Endothelial cell of umbilical vein (primary cell): Measurements from ENCODE around the gene SNPH. TPM values are rescaled to one million over a fixed set of nuclear protein-coding genes. Genes with fewer than 3 reads are reported as not detected.

ENCODE experiments used
- BruUV-seq: library from RNA; stranded (reverse); fragments of 400-500 nt; replicated peaks from 2 replicates; lab custom pipeline; 2021; lab: Mats Ljungman, UMichigan
- CTCF ChIA-PET: fragments of 300-600, 350-600 bp; sonication (Branson Sonifier 250); formaldehyde crosslinking; loops from one replicate; lab custom pipeline; 2021; ENCODE audit warnings: antibody characterized with exemption, inconsistent platforms; lab: Charles Lee
- POLR2A ChIA-PET: fragments of 300-600, 350-600 bp; sonication (Branson Sonifier 250); formaldehyde crosslinking; loops from one replicate; lab custom pipeline; 2021; ENCODE audit warnings: antibody characterized with exemption, inconsistent platforms; lab: Charles Lee
- DNase-seq: peaks from one replicate; pipeline ENCODE4 v3.0.0-alpha.2; 2011; ENCODE audit warnings: low read depth, low spot score
- FAIRE-seq: peaks from 2 replicates; lab custom pipeline; 2011; peaks lifted over from hg19 to GRCh38; lab: Jason Lieb, UNC
- H2AFZ ChIP-seq: 2 replicates; pipeline ENCODE4 v1.6.0; 2012; ENCODE audit warnings: low read depth, low read length, control low read depth, inconsistent platforms
- H3K27ac ChIP-seq: 2 replicates; pipeline ENCODE4 v1.5.1; 2011; ENCODE audit warnings: low read depth, mild to moderate bottlenecking, control low read depth, low read length, moderate library complexity; ENCODE audit not compliant: insufficient read depth
- H3K27me3 ChIP-seq, 2 experiments: 2 replicates each; pipeline versions ENCODE4 v1.6.0 to v1.6.1; 2011; ENCODE audit warnings: low read length in 2 of 2, mixed read lengths in 1 of 2; ENCODE audit not compliant: control insufficient read depth in 2 of 2, insufficient read depth in 2 of 2
- H3K36me3 ChIP-seq, 2 experiments: 2 replicates in 1 of 2; 3 replicates in 1 of 2; pipeline ENCODE4 v1.5.1; 2011; ENCODE audit warnings: low read length in 2 of 2, mild to moderate bottlenecking in 1 of 2, moderate library complexity in 1 of 2; ENCODE audit not compliant: control insufficient read depth in 2 of 2, insufficient read depth in 2 of 2; ENCODE audit errors: extremely low read depth in 1 of 2
- H3K4me1 ChIP-seq: 3 replicates; pipeline ENCODE4 v1.5.1; 2011; ENCODE audit warnings: mild to moderate bottlenecking, low read length; ENCODE audit not compliant: control insufficient read depth, insufficient read depth; ENCODE audit errors: extremely low read depth
- H3K4me2 ChIP-seq: 2 replicates; pipeline ENCODE4 v1.6.1; 2011; ENCODE audit warnings: low read length, control low read depth, mixed read lengths; ENCODE audit not compliant: insufficient read depth
- H3K4me3 ChIP-seq, 3 experiments: fragments of 200-600 bp in 1 of 3; sonication (generic), shearing (Covaris generic) in 1 of 3; replicated peaks in 1 of 3; 2 replicates each; pipeline ENCODE4 v1.5.1; 2011 to 2016; ENCODE audit warnings: control low read depth in 3 of 3, low read length in 3 of 3, mild to moderate bottlenecking in 2 of 3, inconsistent platforms in 1 of 3, low read depth in 1 of 3, moderate library complexity in 1 of 3; ENCODE audit not compliant: insufficient read depth in 1 of 3
- H3K79me2 ChIP-seq: 2 replicates; pipeline ENCODE4 v1.6.0; 2012; ENCODE audit warnings: low read length, inconsistent platforms; ENCODE audit not compliant: control insufficient read depth, insufficient read depth
- H3K9ac ChIP-seq: replicated peaks from 2 replicates; pipeline ENCODE3; 2011; ENCODE audit warnings: low read length, control low read depth; ENCODE audit not compliant: insufficient read depth; ENCODE audit errors: extremely low read depth
- H3K9me1 ChIP-seq: replicated peaks from 3 replicates; pipeline ENCODE4 v1.6.0; 2011; ENCODE audit warnings: mild to moderate bottlenecking, low read length; ENCODE audit not compliant: control insufficient read depth, insufficient read depth; ENCODE audit errors: extremely low read depth
- H3K9me3 ChIP-seq: replicated peaks from 2 replicates; pipeline ENCODE4 v1.5.1; 2012; ENCODE audit warnings: low read length, inconsistent platforms; ENCODE audit not compliant: control insufficient read depth, insufficient read depth
- H4K20me1 ChIP-seq: replicated peaks from 2 replicates; pipeline ENCODE3; 2011; ENCODE audit warnings: mild to moderate bottlenecking, low read length; ENCODE audit not compliant: control insufficient read depth, insufficient read depth; ENCODE audit errors: extremely low read depth
- CTCF ChIP-seq, 2 donors: IDR thresholded peaks; 1 replicate in 1 of 2; 2 replicates in 1 of 2; pipeline ENCODE4 v1.5.1; 2011; ENCODE audit warnings: low read length in 2 of 2, mild to moderate bottlenecking in 2 of 2, moderate library complexity in 2 of 2, control low read depth in 1 of 2, inconsistent platforms in 1 of 2, low read depth in 1 of 2; ENCODE audit not compliant: insufficient read depth in 1 of 2; ENCODE audit errors: extremely low read depth in 1 of 2
- EZH2 ChIP-seq: IDR thresholded peaks from 2 replicates; pipeline ENCODE4 v1.6.1; 2012; ENCODE audit warnings: borderline replicate concordance, low read depth, mild to moderate bottlenecking, moderate library complexity, low read length, inconsistent platforms; ENCODE audit not compliant: severe bottlenecking
- FOS ChIP-seq: IDR thresholded peaks from 2 replicates; pipeline ENCODE4 v1.6.1; 2011; ENCODE audit warnings: mild to moderate bottlenecking, low read length, moderate library complexity, borderline replicate concordance; ENCODE audit not compliant: insufficient read depth
- GATA2 ChIP-seq: IDR thresholded peaks from 2 replicates; pipeline ENCODE4 v1.7.0; 2011; ENCODE audit warnings: low read depth, mild to moderate bottlenecking, moderate library complexity, mixed read lengths, low read length; ENCODE audit not compliant: insufficient read length, insufficient read depth
- JUN ChIP-seq: IDR thresholded peaks from 2 replicates; pipeline ENCODE4 v1.6.1; 2011; ENCODE audit warnings: borderline replicate concordance, low read depth; ENCODE audit not compliant: insufficient read length, insufficient read depth
- MAX ChIP-seq: IDR thresholded peaks from 2 replicates; pipeline ENCODE4 v1.6.1; 2011; ENCODE audit not compliant: insufficient read depth, insufficient read length
- MYC ChIP-seq: IDR thresholded peaks from one replicate; pipeline ENCODE4 v1.6.1; 2011; ENCODE audit warnings: mild to moderate bottlenecking, low read depth, low read length
- POLR2A ChIP-seq: IDR thresholded peaks from 2 replicates; pipeline ENCODE4 v1.6.1; 2012; ENCODE audit warnings: low read depth, mild to moderate bottlenecking, control low read depth, low read length
- POLR2AphosphoS5 ChIP-seq: IDR thresholded peaks from 2 replicates; pipeline ENCODE4 v1.6.1; 2012; ENCODE audit warnings: low read depth, mild to moderate bottlenecking, control low read depth, low read length, moderate library complexity; ENCODE audit not compliant: insufficient read depth
- dilution Hi-C: fragments of 300-500 bp; cut with MboI; formaldehyde crosslinking; loops from one replicate; pipeline ENCODE4 v1.15.0; 2019; ENCODE audit warnings: low sequenced_read_pairs; ENCODE audit not compliant: extremely low pct_ligation_motif_present
- intact Hi-C: fragments of 100-400 bp; cut with micrococcal nuclease; formaldehyde crosslinking; loops from one replicate; pipeline ENCODE4 v1.10.0; 2022
- polyA plus RNA-seq, 4 experiments: library from polyadenylated mRNA; depleted of rRNA in 3 of 4; stranded (reverse) in 3 of 4; unstranded in 1 of 4; fragments of >200 nt; gene quantifications; 2 replicates each; pipeline versions ENCODE4 v1.2.1 to v1.2.3, GENCODE V29; 2011 to 2012; ENCODE audit warnings: missing spikeins in 1 of 4
- total RNA-seq: library from RNA; stranded (reverse); gene quantifications from 2 replicates; pipeline ENCODE4 v1.2.3, GENCODE V29; 2021

The SNPH gene
- total and polyA plus RNA-seq, 2 donors (not counting 3 experiments of a cell fraction or from before 2014, with no cell fraction given), result 2.3 to 5.5 TPM

GRCh38 chr20:1287787-1288569, 21.9 kb downstream of the SNPH start:
- CTCF ChIA-PET, result interaction anchor here (1.1 kb wide), 1 partner anchor 12 kb away, joined by 3 read pairs; no protein-coding TSS in a partner anchor

More at GRCh38 chr20:1287787-1288569, 21.9 kb downstream of the SNPH start:
- intact Hi-C loops, result no loop called here
- TF ChIP-seq MAX (no peak), FOS (no peak), POLR2AphosphoS5 (no peak), JUN (no peak), MYC (no peak), CTCF (IDR thresholded peaks at IDR 0.05; ENCODE audit: extremely low read depth in 1 of 2, insufficient read depth in 1 of 2, low read depth in 1 of 2, low read length in 2 of 2) (no peak), EZH2 (no peak), POLR2A (no peak), GATA2 (no peak)
- Histone ChIP-seq H2AFZ (no peak overlapping the region), H3K9me3 (no peaks in the 10 kb centered on the region), H3K27ac (no peak overlapping the region), H3K79me2 (no peaks in the 10 kb centered on the region), H3K9ac (no peak overlapping the region), H3K4me2 (no peak overlapping the region), H3K27me3 (no peaks in the 10 kb centered on the region), H3K36me3 (no peaks in the 10 kb centered on the region), H3K4me1 (no peaks in the 10 kb centered on the region), H3K9me1 (no peaks in the 10 kb centered on the region), H3K4me3 (no peak overlapping the region), H4K20me1 (no peaks in the 10 kb centered on the region)
- POLR2A ChIA-PET, result interaction anchor here (0.7 kb wide), 1 partner anchor 101 kb away, joined by 9 read pairs; no protein-coding TSS in a partner anchor
- BruUV-seq, result no TSS peak
- dilution Hi-C loops, result no loop called here
- FAIRE-seq (no peak), DNase-seq (no peak)
